NCI-H1092 treated with DMSO at 0.1 percent for 48 hours (cell line): ENCODE data around the gene LRRC4.

Experiments used
- DNase-seq: peaks from one replicate; lab custom pipeline; 2025; lab: John Stamatoyannopoulos, UW

Gene LRRC4

DNA sequence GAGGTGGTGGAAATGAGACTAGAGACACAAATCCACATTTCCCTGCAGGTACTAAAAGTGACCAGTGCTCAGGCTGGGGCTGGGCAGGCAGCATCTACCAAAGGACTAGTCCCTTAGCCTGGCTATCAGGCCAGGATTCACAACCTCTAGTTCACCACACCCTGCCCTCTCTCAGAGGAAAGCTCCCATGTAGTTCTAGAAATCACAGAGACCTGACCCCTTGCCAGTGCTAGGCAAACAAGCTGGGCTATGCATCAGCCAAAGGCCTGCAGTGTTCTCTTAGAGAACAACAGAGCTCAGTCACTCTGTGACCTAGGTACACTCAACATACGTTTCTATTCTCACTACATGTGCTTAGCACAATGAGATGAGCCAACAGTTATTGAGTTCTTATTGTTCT lies 26.7 kb upstream of the LRRC4 start:
- no peak for DNase-seq

DNA sequence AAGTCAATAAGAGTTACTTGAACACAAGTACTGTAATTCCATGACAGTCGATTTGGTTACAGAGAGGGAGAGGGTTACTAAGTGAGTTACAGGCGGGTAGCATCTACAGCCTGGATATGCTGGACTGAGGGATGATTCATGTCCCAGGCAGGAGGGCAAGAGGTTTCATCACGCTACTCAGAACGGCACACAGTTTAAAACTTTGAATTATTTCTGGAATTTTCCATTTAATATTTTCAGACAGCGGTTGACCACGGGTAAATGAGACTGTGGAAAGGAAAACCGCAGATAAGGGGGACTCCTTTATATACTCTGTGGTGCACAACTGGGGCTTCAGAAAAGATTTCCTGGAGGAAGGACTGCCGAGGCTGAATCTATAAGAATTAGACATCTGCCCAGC lies 25.7 kb upstream of the LRRC4 start:
- no peak for DNase-seq

DNA sequence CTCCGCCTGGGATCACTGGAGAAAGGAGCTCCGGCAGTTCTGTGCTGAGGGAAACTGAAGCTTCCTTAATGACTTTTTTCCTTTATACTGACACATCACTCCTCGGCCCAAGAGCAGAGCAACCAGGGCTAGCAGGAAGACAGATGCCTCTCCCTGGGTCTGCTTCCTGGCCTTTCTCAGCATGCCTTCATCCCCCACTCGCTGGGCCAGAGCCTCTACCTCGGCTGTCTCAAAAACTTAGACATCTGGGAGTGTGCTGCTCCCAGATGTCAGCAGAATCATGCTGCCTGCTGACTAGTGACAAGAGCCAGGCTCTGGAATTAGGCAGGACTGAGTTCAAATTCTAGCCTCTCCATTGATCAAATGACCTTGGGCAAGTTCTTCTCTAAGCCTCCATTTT lies 24.4 kb upstream of the LRRC4 start:
- no peak for DNase-seq

DNA sequence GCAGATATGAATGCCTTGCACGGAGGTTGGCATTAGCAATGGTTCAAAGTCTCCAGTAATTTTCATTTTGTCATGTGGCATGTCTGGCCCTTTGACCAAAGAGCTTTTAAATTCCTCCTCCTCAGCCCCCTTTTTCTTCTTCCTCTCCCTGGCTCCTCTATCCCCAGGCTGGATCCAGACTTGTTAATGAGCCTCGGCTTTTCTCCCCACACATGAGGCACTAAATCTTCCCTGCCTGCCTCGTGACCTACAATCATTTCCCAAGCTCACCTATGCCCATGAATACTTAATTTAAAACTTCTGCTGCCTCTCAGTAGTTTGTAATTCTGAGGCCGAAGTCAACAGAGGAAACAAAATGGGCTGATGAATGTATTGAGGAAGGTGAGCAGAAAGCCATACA lies 23.3 kb upstream of the LRRC4 start:
- DNase-seq, result no peak

DNA sequence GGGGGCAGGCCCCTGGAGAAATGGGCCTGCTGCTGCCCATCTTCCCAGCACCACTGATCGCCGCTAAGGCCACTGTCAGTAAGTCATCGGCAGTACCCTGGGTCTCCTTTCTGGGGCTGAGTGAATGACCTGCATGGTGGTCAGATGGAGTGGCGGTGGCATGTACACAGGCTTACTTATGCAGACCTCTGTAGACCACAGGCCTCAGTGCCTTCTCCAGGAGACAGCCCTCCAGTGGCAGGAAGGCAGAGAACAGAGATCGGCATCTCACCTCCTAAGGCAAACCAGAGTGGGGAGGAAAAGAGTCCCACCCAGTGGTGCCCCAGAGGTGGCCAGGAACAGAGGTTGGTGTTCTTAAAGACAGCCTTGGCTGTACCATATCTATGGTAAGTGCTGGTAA lies 22.8 kb upstream of the LRRC4 start:
- DNase-seq, result no peak

DNA sequence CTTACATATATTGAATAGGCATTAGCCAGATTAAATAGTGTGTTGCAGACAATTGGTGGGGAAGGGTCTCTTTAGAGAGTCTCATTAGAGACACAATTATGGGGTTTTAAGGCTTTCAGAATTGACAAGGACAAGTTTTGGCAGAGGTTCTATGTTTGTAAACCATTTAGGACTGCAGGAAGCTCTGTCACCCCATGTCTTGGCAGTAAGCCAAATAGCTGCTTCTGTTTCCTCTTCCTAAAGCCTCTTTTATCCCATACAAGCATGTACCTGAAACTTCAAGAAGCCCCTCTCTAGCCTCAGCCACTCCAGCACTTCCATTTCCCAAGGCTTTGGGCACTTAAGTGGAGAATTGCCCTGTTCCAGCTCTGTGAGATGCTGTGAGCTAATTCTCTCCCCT lies 21.8 kb upstream of the LRRC4 start:
- DNase-seq, result peak; percentile 87

DNA sequence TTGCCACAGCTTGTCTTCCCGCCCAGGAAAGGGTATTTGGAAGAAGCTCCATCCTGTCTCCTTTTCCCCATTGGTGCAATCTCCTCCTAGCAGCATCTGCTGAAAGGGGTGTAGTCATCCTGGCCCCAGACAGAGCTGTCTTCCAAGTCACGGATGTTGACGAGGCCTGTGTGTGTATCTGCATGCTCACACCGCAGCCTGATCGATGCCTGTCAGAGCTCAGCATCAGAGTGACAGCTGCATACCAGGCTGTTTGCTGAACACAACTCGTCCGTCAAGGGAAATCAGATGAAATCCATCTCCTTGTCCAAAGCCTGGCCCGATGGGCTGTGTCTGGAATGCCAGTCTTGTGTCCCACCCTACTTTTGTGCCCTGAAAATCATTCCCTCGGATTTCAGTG lies 21.2 kb upstream of the LRRC4 start:
- DNase-seq, result no peak

DNA sequence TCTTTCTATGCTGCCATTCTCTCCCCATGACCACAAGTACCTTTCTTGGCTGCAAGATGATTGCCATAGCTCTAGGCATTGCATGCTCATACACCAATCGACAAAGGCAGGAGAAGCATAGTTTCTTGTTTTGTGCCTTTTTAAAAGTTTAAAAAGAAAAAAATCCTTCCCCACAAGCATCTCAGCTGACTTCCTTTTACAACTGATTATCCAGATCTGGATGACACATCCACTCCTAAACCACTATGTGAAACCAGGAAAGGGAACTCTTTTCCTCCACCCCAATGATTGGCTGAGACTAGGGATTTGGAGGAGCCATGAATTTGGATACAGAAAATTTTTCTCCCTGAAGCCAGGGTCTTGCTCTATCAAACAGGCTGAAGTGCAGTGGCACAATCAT lies 14.5 kb upstream of the LRRC4 start:
- no peak for DNase-seq

DNA sequence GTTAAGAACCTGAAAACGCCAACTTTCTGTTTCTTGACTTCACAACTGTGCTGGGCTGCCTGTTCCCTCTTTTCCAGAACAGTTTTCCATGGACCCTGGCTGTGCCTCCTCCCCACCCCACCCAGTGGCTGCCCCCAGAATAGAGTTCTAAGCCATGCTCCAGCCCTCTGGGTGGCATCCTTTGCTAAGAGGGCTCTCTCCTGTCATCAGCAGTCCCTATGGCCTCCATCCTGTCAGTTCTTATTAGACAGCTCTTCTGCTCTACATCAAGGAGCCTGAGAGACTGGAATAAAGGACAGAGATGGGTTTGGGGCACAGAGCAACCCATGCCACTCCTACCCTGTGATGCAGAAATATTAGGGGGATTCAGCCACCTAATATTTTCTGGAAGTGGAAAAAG lies 13.9 kb upstream of the LRRC4 start:
- DNase-seq, result no peak

DNA sequence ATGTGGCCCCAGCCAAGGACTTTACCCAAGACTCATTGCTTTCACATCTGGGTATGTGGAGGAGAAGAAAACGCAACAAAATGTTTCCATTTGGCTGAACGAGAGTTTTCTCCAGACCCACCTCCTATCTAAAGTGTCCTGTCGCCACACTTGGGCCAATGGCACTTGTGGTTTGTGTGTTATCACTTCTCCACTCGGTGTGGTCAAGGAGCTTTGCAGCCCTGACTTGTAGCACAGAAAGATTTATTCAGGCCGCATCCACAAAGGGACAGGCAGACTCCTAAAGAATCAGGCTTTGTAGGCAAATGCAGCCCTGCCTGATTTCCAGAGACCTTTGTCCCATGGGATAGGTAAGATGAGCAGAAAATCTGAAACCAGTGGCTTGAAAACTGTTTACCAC lies 12.8 kb upstream of the LRRC4 start:
- DNase-seq, result no peak

DNA sequence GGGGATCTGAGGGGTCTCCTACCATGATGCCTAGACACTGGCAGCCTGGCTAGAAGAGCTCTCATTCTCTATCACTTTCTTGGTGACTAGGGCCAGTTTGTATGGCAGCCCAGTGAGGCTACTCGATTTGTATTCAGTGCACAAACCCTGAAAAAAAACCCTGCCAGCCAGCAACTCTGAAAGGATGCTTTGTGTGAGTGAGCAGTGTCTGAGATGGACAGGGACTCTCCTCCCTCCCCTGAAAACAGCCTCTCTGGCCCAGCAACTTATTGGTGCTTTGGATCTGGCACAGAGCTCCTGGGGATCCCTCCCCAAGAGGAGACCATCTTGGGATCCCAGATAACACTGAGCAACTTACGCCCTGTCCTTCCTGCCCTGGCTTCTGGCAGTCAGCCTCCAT lies 10.8 kb upstream of the LRRC4 start:
- no peak for DNase-seq

DNA sequence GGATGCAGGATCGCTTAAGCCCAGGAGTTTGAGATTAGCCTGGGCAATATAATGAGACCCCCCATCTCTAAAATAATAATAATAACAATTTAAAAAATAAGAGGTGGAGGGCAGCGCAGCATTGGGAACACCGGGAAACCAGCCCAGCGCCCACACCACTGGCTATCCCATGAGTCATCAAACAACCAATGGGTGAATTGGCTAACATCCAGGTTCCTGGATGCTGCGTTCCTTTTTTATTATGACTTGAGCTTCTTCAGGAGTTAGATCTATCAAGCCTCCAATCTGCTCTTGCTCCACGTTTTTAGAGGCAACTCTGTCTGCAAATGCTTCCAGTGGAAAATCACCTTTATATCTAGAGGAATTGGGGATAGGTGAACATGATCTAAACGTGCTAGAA lies 10.0 kb upstream of the LRRC4 start:
- no peak for DNase-seq

DNA sequence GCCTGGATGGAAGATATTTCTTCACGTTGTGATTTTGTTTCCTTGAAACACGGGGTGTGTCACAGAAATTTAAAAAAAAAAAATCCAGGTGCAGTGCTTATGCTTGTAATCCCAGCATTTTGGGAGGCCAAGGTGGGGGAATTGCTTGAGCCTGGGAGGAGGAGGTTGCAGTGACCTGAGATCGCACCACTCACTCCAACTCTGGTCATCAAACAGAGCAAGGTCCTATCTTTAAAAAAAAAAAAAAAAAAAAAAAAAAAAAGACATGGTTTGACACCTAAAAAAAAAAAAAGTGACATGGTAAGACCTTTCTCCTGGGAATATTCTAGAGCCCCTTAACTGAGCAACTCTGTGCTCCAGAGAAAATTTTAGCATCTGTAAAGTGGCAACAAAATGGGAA lies 9.0 kb upstream of the LRRC4 start:
- DNase-seq, result no peak

DNA sequence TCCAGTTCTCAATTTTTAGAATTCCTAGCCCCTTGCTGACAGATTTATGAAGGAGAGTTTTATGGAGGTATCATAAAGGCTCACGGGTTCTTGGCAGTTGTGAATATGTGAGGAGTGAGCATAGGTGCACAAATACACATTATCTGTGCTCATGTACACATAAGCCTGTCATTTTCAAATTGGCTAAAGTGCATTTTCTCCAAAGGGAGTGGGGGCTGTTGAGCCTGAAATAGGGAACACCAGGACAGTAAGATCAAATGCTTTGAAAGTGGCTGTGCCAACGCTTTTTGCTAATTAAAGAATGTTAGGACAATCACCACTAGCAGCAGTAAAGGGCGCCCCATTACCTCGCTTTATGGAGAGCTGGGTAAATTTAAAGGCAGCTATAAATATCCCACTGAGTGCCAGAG lies 8.3 kb upstream of the LRRC4 start:
- DNase-seq, result peak; percentile 67

DNA sequence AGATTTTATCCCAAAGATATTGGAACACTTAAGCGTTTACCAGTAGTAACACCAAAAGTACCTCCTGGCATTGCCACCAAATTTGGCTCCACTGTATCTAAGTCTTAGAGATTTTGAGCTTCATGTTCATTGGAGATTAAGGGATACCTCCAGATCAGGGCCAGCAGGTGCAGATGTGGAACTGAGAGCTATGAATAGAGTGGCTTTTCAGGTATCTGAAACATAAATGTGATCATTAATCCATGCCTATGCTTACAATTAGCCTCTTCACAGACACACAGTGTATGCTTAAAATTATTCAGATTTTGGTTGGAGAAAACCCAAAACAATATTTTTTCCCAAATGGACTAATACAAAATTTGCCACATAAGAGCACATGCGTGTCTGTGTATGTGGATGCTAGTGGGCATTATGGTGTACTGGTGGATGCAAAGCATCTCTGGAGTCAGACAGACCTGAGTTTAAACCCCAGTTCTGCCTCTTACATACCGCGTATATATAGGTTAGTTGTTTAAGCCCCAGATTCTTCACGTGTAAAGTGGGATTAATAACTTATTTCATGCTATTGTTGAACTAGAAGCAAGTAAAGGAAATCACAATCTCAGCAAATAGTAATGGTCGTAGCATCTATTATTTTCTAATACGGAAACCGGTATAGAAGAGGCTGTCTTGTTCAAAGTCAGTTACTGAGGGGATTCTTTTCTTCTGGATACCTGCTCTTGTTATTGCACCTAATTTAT lies 6.8 kb upstream of the LRRC4 start:
- DNase-seq, result no peak

DNA sequence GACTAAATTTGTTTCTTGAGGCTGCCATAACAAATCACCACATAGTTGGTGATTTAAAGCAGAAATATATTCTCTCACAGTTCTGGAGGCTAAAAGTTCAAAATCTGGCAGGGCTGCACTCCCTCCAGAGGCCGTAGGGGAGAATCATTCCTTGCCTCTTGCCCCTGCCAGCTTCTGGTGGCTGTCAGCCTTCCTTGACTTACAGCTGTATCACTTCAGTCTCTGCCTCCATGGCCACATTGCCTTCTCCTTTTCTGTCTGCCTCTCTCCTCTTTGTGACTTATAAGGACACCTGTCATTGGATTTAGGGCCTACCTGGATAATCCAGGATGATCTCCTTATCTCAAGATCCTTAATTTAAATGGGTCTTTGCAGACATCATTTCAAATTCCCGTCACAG lies 5.8 kb upstream of the LRRC4 start:
- no peak for DNase-seq

DNA sequence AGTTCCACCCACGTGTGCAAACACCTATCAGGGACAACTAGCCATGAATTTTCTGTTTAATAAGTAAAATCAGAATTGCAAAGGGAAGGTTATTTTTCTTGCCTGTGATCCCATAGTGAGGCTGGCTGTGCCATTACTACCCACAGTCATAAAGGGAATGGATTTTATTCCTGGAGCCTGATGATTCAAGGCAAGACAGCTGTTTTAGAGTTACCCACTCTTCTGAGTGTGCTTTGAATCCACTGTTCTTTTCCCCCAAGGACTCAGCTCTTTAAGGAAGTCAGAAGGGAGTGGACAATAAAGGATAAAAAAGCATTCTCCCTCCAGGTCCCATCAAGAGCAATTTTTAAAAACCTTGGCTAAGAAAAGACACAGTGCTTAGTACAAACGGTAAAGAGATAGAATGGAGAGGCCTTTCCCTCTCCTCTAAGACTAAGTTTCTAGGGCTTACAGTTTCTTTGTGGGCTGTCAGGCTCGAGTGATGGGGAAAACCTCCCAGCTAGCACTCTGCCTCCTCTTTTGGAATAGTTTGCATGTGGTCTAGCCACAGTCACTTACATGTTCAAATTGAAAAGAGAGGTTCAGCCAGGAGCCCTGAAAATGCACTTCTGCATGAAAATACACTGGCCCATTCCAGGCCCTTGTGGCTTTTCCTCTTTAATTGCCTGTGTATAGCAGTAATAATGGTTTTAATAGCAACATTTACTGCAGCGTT lies 5.1 kb upstream of the LRRC4 start:
- DNase-seq, result no peak

DNA sequence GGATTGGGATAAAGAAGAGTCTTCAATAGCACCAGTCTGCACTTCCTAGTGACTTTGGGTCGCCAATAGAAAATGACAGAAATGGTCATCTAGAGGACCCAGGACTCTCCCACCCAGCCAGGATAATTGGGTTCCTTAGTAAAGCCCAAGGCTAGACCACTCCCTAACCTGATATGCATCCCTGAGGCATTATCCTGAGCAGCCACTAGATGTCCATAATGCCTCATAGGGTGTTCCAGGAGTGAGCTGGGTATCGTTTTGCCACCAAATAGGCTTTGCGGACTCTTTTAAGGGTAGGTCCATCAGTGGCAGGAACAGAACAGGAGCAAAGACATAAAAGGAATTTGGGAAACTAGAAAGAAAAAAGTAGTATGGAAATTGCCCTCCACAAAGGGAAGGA lies 4.5 kb upstream of the LRRC4 start:
- peak; percentile 54 for DNase-seq

DNA sequence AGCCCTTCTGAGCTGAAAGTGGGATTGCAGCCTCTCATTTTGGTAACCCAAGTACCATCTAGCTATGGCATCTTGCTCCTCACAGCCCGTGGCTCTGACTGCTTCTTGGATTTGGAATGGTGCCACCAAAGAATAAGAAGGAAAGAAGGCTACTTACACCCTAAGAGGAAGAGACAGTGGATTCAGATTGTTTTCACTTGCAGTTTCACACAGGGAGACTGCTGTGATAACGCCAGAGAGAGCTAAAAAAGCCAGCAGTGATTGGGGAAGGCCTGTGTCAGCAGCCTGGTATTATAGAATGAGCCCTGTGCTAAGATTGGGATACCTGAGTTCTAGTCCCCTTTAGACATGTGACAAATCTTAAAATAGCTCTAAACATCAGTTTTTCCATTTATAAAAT lies 3.6 kb upstream of the LRRC4 start:
- DNase-seq, result no peak

DNA sequence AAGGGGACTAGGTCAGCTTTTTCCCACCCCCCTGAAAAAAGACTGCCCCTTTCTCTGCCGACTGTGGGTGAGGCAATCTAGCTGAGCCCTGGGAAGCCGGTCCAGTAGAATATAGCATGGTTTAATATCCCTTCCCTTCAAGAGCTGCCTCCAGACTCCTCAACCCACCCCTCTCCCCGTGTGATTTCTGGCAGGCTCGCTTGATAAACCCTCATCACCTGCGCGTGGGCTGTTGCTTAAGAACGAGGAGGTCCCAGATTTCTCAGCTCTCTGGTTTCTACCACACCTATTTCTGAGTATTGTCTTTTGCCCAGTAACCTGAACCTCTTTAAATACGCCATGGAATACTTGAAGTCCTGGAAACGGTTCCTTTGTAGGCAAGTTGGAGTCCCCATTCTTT lies 2.0 kb upstream of the LRRC4 start:
- no peak for DNase-seq

DNA sequence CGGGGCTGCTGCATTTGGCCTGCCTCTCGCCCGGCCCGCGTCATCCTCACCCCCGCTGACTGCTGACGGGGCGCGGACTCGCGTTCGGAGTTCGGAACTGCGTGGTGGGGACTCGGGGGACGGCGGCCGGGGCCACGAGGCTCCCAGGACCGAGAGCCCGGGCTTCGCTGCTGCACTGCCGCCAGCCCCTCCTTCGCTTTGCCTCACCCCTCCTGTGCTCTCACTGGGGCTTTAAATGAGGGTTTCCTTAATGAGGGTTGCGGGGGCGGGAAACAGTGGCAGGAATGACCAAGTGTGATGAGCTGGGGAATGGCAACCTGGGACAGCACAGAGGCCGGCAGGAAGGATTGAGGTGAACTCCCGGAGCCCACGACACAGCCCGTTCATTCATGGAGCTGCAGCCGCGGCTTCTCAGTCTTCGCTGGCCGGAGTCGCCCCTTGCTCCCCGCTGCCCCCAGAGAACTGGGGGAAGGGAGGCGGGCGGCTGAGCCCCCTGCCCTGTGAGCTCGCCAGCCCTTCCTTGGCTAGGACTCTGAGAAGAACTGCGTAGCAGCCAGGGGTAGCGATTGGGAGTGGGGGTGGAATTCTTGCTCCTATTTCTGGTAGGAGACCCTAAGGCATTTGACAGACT lies 1.5 kb upstream of the LRRC4 start:
- no peak for DNase-seq

DNA sequence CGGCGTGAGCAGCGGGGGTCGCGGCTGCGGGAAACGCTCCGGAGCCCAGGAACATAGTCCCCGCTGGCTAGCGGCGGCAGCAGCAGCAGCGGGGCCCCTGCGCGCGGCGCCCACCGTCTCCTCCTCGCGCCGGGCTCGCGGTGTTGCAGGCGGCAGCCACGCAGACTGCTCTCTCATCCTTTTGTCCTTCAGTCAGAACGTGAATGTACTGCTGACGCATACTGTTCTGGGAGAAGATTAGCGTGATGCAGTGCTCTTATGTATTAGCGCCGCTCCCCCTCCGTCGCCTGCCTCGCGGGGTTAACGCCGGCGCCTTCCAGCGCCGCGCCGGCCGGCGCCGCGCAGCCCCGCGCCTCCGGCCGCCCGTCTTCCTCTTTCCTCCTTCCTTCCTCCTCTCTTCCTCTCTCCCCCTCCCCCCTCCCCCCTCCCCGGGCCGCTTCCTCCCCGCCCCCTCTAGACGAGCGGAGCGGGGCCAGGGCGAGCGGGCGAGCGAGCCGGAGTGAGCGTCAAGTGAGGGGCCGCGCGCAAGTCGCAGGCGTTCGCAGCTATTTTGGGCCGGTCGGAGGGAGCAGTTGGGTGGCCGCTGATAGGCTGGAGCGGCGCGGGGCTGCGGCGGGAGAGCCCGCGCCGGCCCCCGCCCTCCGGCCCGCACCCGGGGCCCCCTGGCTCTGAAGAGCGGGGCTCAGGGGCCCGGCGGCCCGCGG lies 816 bp upstream of the LRRC4 start:
- DNase-seq, result peak; percentile 75

DNA sequence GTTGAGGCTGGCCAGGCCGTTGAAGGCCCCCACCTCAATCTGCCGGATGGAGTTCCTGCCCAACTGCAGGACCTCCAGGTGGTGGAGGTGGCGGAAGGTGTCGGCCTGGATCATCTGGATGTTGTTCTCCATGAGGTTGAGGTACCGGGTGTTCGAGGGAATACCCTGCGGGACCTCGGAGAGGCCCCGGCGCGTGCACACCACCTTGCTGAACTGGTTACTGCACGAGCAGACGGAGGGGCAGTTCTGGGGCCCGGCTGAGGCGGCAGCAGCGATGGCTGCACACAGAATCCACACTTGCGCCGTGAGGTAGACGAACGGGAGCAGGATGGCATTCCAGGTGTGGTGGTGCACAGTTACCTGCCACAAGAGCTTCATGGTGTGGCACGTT lies 979 bp downstream of the LRRC4 start:
- no peak for DNase-seq
